GM23338 (cell line): ENCODE data around the gene EPB41L4A. TPM values are rescaled to one million over a fixed set of nuclear protein-coding genes. Genes with fewer than 3 reads are reported as not detected.
A peak's percentile ranks its signal among the peaks of the same experiment; 100 is the strongest.

Experiments used
- ATAC-seq: fragments of 200-7000 bp; cut with Tn5 transposase; 3 replicates; pipeline ENCODE4 v1.9.1; 2020
- DNase-seq: peaks from one replicate; pipeline ENCODE4 v3.0.0-alpha.2; 2015; ENCODE audit warnings: low spot score
- H2AFZ ChIP-seq: fragments of 200-600 bp; sonication (generic); 2 replicates; pipeline ENCODE4 v1.8.0; 2016; ENCODE audit warnings: antibody characterized with exemption, mild to moderate bottlenecking, moderate library complexity
- H3F3A ChIP-seq: fragments of 200-600 bp; sonication (generic); replicated peaks from 2 replicates; pipeline ENCODE4 v1.8.0; 2017; ENCODE audit warnings: antibody characterized with exemption, mixed run types, low read depth
- H3K27ac ChIP-seq: fragments of 200-600 bp; sonication (generic); 2 replicates; pipeline ENCODE4 v1.6.1; 2016; ENCODE audit warnings: low read depth
- H3K27me3 ChIP-seq: fragments of 200-600 bp; sonication (generic); 2 replicates; pipeline ENCODE4 v1.8.0; 2016; ENCODE audit warnings: mild to moderate bottlenecking, mixed run types, moderate library complexity; ENCODE audit not compliant: insufficient read depth
- H3K36me3 ChIP-seq: fragments of 200-600 bp; sonication (generic); 2 replicates; pipeline ENCODE4 v1.8.0; 2016; ENCODE audit warnings: mild to moderate bottlenecking; ENCODE audit not compliant: insufficient read depth
- H3K4me1 ChIP-seq: fragments of 200-600 bp; sonication (generic); 2 replicates; pipeline ENCODE4 v1.8.0; 2016; ENCODE audit warnings: mild to moderate bottlenecking, moderate library complexity; ENCODE audit not compliant: insufficient read depth
- H3K4me2 ChIP-seq: fragments of 200-600 bp; sonication (generic); 2 replicates; pipeline ENCODE4 v1.7.1; 2017; ENCODE audit warnings: mixed run types
- H3K4me3 ChIP-seq: fragments of 200-600 bp; sonication (generic); 2 replicates; pipeline ENCODE4 v1.6.1; 2016; ENCODE audit warnings: mixed run types
- H3K79me2 ChIP-seq: fragments of 200-600 bp; sonication (generic); replicated peaks from 2 replicates; pipeline ENCODE4 v1.8.0; 2017; ENCODE audit warnings: mild to moderate bottlenecking; ENCODE audit not compliant: insufficient read depth
- H3K9me2 ChIP-seq: fragments of 200-600 bp; sonication (generic); 2 replicates; pipeline ENCODE4 v1.8.0; 2017; ENCODE audit not compliant: insufficient read depth
- H4K20me1 ChIP-seq: fragments of 200-600 bp; sonication (generic); replicated peaks from 2 replicates; pipeline ENCODE4 v1.8.0; 2017; ENCODE audit warnings: mild to moderate bottlenecking; ENCODE audit not compliant: insufficient read depth
- H3K27ac Mint-ChIP-seq: 2 replicates; pipeline ENCODE4 v1.8.0; 2020; ENCODE audit warnings: inconsistent platforms, mild to moderate bottlenecking, moderate library complexity, mixed read lengths
- H3K27me3 Mint-ChIP-seq: 3 replicates; pipeline ENCODE4 v1.8.0; 2022; ENCODE audit warnings: low read depth, mild to moderate bottlenecking, moderate library complexity, mixed read lengths, inconsistent platforms; ENCODE audit not compliant: insufficient read depth, poor library complexity
- H3K36me3 Mint-ChIP-seq: 3 replicates; pipeline ENCODE4 v1.8.0; 2021; ENCODE audit warnings: low read depth, mild to moderate bottlenecking, inconsistent platforms, moderate library complexity, mixed read lengths
- H3K4me1 Mint-ChIP-seq: 3 replicates; pipeline ENCODE4 v1.8.0; 2020; ENCODE audit warnings: mild to moderate bottlenecking, inconsistent platforms, mixed read lengths
- H3K4me3 Mint-ChIP-seq: 3 replicates; pipeline ENCODE4 v1.8.0; 2021; ENCODE audit warnings: moderate library complexity, mild to moderate bottlenecking, inconsistent platforms, mixed read lengths
- H3K9me3 Mint-ChIP-seq: 3 replicates; pipeline ENCODE4 v1.8.0; 2020; ENCODE audit warnings: moderate library complexity, mild to moderate bottlenecking, inconsistent platforms, mixed read lengths
- CTCF ChIP-seq, 2 experiments: fragments of 200-600 bp in 1 of 2; sonication (generic) in 1 of 2; conservative IDR thresholded peaks; 2 replicates each; pipeline versions ENCODE4 v1.5.1 to v1.6.1; 2016 to 2017; ENCODE audit warnings: antibody characterized with exemption in 2 of 2, low read depth in 2 of 2, mild to moderate bottlenecking in 2 of 2, moderate library complexity in 1 of 2
- ETS1 ChIP-seq: IDR thresholded peaks from 2 replicates; pipeline ENCODE4 v1.6.1; 2016; ENCODE audit warnings: antibody characterized with exemption
- NANOG ChIP-seq: IDR thresholded peaks from 2 replicates; pipeline ENCODE4 v1.6.1; 2016; ENCODE audit warnings: antibody characterized with exemption, borderline replicate concordance
- POLR2AphosphoS5 ChIP-seq: IDR thresholded peaks from 2 replicates; pipeline ENCODE4 v1.6.1; 2016; ENCODE audit warnings: antibody characterized with exemption, low read depth
- STAT1 ChIP-seq: IDR thresholded peaks from one replicate; pipeline ENCODE4 v1.6.1; 2016; ENCODE audit warnings: antibody characterized with exemption; ENCODE audit not compliant: unreplicated experiment
- ZNF114 ChIP-seq: fragments of 250-450 bp; sonication (Bioruptor Pico); IDR thresholded peaks from 2 replicates; pipeline ENCODE4 v1.5.0; 2020; ENCODE audit warnings: mild to moderate bottlenecking, moderate library complexity
- ZNF462 ChIP-seq: fragments of 250-450 bp; sonication (Bioruptor Pico); IDR thresholded peaks from 2 replicates; pipeline ENCODE4 v1.5.0; 2020; ENCODE audit warnings: mild to moderate bottlenecking, moderate library complexity
- polyA plus RNA-seq: library from polyadenylated mRNA; unstranded; fragments of >200 nt; fragmentation: Nextera tagmentation; extraction: Ambion mirVana; gene quantifications from 2 replicates; pipeline ENCODE4 v1.2.1, GENCODE V29; 2016
- total RNA-seq: library from RNA; depleted of rRNA; stranded (reverse); fragments of >200 nt; shearing (Covaris generic); gene quantifications from 2 replicates; pipeline ENCODE4 v1.2.3, GENCODE V29; 2014

The EPB41L4A gene
- total and polyA plus RNA-seq, 2 experiments from 2014 or later: 5.7 to 6.0 TPM

GRCh38 chr5:112373885-112374284 is 45.2 kb downstream of the EPB41L4A start:
- no peak overlapping the region for H3K4me3 Mint-ChIP-seq
- H3K4me1 Mint-ChIP-seq: peaks cover 3% of the 10 kb centered on the region; the same call in 1 of the 3 replicates
- H3K27me3 Mint-ChIP-seq: peaks cover 2% of the 10 kb centered on the region
- no peaks in the 10 kb centered on the region for H4K20me1 ChIP-seq
- no peaks in the 10 kb centered on the region for H3K4me1 ChIP-seq
- H3K9me3 Mint-ChIP-seq: no peaks in the 10 kb centered on the region; the same call in 2 of the 3 replicates
- DNase-seq (no peak), ATAC-seq (no peak)
- H3K27ac Mint-ChIP-seq: no peak overlapping the region
- H3K27ac ChIP-seq: no peak overlapping the region
- H3K4me2 ChIP-seq: no peak overlapping the region
- H3F3A ChIP-seq: no peaks in the 10 kb centered on the region
- no peaks in the 10 kb centered on the region for H3K27me3 ChIP-seq
- H3K4me3 ChIP-seq: no peak overlapping the region
- no peaks in the 10 kb centered on the region for H3K36me3 ChIP-seq
- H3K79me2 ChIP-seq: no peaks in the 10 kb centered on the region
- H2AFZ ChIP-seq: no peak overlapping the region
- TF ChIP-seq NANOG (no peak), CTCF (conservative IDR thresholded peaks at IDR 0.05; ENCODE audit: low read depth in 2 of 2) (no peak)
- H3K9me2 ChIP-seq: no peaks in the 10 kb centered on the region
- no peaks in the 10 kb centered on the region for H3K36me3 Mint-ChIP-seq

- Histone ChIP-seq H2AFZ (no peak overlapping the region), H3F3A (no peaks in the 10 kb centered on the region), H3K79me2 (no peaks in the 10 kb centered on the region), H3K4me2 (no peak overlapping the region), H3K4me1 (no peaks in the 10 kb centered on the region), H4K20me1 (no peaks in the 10 kb centered on the region), H3K27ac (no peak overlapping the region), H3K9me2 (no peaks in the 10 kb centered on the region), H3K36me3 (no peaks in the 10 kb centered on the region), H3K4me3 (no peak overlapping the region), H3K27me3 (no peaks in the 10 kb centered on the region)
- TF ChIP-seq POLR2AphosphoS5: no peak
- no peak for TF ChIP-seq ZNF462 (CRISPR knock-in tag)
- TF ChIP-seq CTCF (conservative IDR thresholded peaks at IDR 0.05; ENCODE audit: low read depth in 2 of 2): peak in 1 of 2 experiments; percentile 35; a peak in 2 of 4 replicates
- no peak for TF ChIP-seq ZNF114 (CRISPR knock-in tag)
- TF ChIP-seq STAT1: no peak
- no peak for TF ChIP-seq NANOG
- no peak for TF ChIP-seq ETS1
- Mint-ChIP-seq H3K4me3 (no peak overlapping the region), H3K27ac (no peak overlapping the region), H3K27me3 (peaks cover 2% of the 10 kb centered on the region), H3K4me1 (no peaks in the 10 kb centered on the region), H3K9me3 (no peaks in the 10 kb centered on the region; the same call in 2 of the 3 replicates), H3K36me3 (no peaks in the 10 kb centered on the region)
- ATAC-seq (peak; percentile 60), DNase-seq (peak; percentile 26)
These were observed 46.5 kb downstream of the EPB41L4A start for GRCh38 chr5:112372543-112372942.
